Measurements from ENCODE around the gene JUND.

DNA sequence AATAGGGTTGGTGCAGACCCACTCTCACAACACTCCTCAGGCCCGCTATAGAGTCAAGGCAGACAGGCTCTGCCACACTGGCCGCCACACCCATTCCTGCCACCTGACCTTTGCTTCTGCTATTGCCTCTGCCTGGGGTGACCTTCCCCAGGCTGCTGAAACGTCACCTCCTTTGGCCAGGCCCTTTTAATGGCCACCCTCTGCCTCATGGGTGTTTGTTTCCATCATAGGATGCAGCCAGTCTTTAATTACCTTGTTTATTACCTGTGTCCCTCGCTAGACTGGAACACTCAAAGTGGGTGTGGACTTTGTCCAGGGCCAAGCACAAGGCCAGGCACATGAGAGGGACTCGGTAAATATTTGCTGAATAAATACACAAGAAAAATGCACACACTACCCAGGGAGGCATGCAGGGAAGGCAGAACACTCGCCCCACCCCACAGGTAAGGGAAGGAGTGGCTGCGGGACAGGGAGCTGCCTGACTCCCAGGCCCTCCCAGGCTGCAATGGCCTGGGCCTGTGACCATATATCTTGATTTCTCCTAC lies 38.2 kb upstream of the JUND start:
- TF ChIP-seq, protein P1, sequence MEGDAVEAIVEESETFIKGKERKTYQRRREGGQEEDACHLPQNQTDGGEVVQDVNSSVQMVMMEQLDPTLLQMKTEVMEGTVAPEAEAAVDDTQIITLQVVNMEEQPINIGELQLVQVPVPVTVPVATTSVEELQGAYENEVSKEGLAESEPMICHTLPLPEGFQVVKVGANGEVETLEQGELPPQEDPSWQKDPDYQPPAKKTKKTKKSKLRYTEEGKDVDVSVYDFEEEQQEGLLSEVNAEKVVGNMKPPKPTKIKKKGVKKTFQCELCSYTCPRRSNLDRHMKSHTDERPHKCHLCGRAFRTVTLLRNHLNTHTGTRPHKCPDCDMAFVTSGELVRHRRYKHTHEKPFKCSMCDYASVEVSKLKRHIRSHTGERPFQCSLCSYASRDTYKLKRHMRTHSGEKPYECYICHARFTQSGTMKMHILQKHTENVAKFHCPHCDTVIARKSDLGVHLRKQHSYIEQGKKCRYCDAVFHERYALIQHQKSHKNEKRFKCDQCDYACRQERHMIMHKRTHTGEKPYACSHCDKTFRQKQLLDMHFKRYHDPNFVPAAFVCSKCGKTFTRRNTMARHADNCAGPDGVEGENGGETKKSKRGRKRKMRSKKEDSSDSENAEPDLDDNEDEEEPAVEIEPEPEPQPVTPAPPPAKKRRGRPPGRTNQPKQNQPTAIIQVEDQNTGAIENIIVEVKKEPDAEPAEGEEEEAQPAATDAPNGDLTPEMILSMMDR (conservative IDR thresholded peaks at IDR 0.05; ENCODE audit: low read length), result no peak
- TF ChIP-seq EZH2phosphoT487 (IDR thresholded peaks at IDR 0.05; ENCODE audit: borderline replicate concordance, low read depth, low read length), result no peak

Data from OCI-LY7 (cell line).